Stomach (tissue), 9 donors: ENCODE results near the gene CTNND2. TPM values are rescaled to one million over a fixed set of nuclear protein-coding genes. Genes with fewer than 3 reads are reported as not detected.

Source experiments
- DNase-seq, 2 donors: peaks; one replicate each; pipeline versions ENCODE4 v3.0.0 to v3.0.0-alpha.2; 2013 to 2019
- H3K27ac ChIP-seq, 5 donors: fragments of 200-600 bp in 4 of 5; sonication (generic) in 4 of 5; one replicate each; pipeline ENCODE4 v1.5.1; 2013 to 2019; ENCODE audit warnings: mild to moderate bottlenecking in 1 of 5, moderate library complexity in 1 of 5
- H3K27me3 ChIP-seq, 3 donors: fragments of 200-600 bp; sonication (generic); one replicate each; pipeline ENCODE4 v1.5.1; 2017 to 2019; ENCODE audit warnings: mixed run types in 1 of 3
- H3K36me3 ChIP-seq, 4 donors: fragments of 200-600 bp; sonication (generic); 1 replicate in 3 of 4; 2 replicates in 1 of 4; pipeline ENCODE4 v1.5.1; 2016 to 2019
- H3K4me1 ChIP-seq, 4 donors: fragments of 200-600 bp; sonication (generic); one replicate each; pipeline ENCODE4 v1.5.1; 2016 to 2019
- H3K4me3 ChIP-seq, 4 donors: fragments of 200-600 bp; sonication (generic) in 3 of 4; one replicate each; pipeline ENCODE4 v1.5.1; 2016 to 2019; ENCODE audit warnings: mild to moderate bottlenecking in 1 of 4
- H3K9me3 ChIP-seq, 4 donors: fragments of 200-600 bp; sonication (generic); one replicate each; pipeline ENCODE4 v1.5.1; 2016 to 2019
- EP300 ChIP-seq: sonication (generic); formaldehyde crosslinking; IDR thresholded peaks from one replicate; pipeline ENCODE4 v1.6.1; 2017; ENCODE audit warnings: antibody characterized with exemption
- POLR2A ChIP-seq, 4 donors: fragments of 450-650 bp; IDR thresholded peaks; one replicate each; pipeline ENCODE4 v1.6.1; 2016; ENCODE audit warnings: antibody characterized with exemption in 4 of 4, control low read depth in 2 of 4, mild to moderate bottlenecking in 1 of 4, moderate library complexity in 1 of 4
- POLR2AphosphoS5 ChIP-seq, 3 donors: sonication (generic); formaldehyde crosslinking; IDR thresholded peaks; one replicate each; pipeline ENCODE4 v1.6.1; 2016; ENCODE audit warnings: antibody characterized with exemption in 3 of 3
- WGBS, 5 donors: extraction: QIAGEN DNeasy Blood & Tissue Kit in 3 of 5; methylation state at CpG; one replicate each; pipeline versions ENCODE4 v1.1.5 to v1.1.7; 2013 to 2018; 5-methylcytosine and 5-hydroxymethylcytosine counted together
- intact Hi-C: fragments of 100-400 bp; cut with DNase I; formaldehyde crosslinking; loops from one replicate; pipeline ENCODE4 v1.15.1; 2023; ENCODE audit warnings: low total_unique reads
- polyA plus RNA-seq, 3 donors: library from polyadenylated mRNA; stranded (reverse); fragments of 200-250 nt; gene quantifications; one replicate each; pipeline ENCODE4 v1.2.3, GENCODE V29; 2013
- total RNA-seq, 5 donors: library from RNA; depleted of rRNA; stranded (reverse); fragments of >200 nt; gene quantifications; one replicate each; pipeline versions ENCODE4 v1.1.0 to v1.2.3, GENCODE V29; 2014 to 2016
- TF ChIP-seq, protein P1 (sequence below), 7 experiments: fragments of 450-650 bp in 4 of 7; fragments of 200-600 bp in 3 of 7; sonication (generic) in 3 of 7; IDR thresholded peaks; one replicate each; pipeline ENCODE4 v1.5.1; 2016 to 2019; ENCODE audit warnings: antibody characterized with exemption in 7 of 7, control low read depth in 2 of 7, mild to moderate bottlenecking in 1 of 7
- donor health status: healthy with polysubstance abuse.
- donor health status: Bipolar disorder and iron deficiency.
- donor health status: healthy.

The CTNND2 gene
- total and polyA plus RNA-seq, 8 donors, result 0.29 to 3.4 (median 2.0) TPM; not detected in 2

- Histone ChIP-seq H3K36me3 (no peaks in the 10 kb centered on the region), H3K9me3 (no peaks in the 10 kb centered on the region), H3K4me3 (no peak overlapping the region), H3K4me1 (peaks cover 0 to 16% (median 5%) of the 10 kb centered on the region in 4 donors), H3K27me3 (no peaks in the 10 kb centered on the region), H3K27ac (no peak overlapping the region)
- WGBS, 5 donors, result 88 to 92% (median 90%) methylated on average over 5 of the region's 5 CpGs
- TF ChIP-seq EP300, result no peak
- no peak for TF ChIP-seq POLR2A (IDR thresholded peaks at IDR 0.05)
- no peak for TF ChIP-seq POLR2AphosphoS5 (IDR thresholded peaks at IDR 0.05)
- TF ChIP-seq, protein P1, sequence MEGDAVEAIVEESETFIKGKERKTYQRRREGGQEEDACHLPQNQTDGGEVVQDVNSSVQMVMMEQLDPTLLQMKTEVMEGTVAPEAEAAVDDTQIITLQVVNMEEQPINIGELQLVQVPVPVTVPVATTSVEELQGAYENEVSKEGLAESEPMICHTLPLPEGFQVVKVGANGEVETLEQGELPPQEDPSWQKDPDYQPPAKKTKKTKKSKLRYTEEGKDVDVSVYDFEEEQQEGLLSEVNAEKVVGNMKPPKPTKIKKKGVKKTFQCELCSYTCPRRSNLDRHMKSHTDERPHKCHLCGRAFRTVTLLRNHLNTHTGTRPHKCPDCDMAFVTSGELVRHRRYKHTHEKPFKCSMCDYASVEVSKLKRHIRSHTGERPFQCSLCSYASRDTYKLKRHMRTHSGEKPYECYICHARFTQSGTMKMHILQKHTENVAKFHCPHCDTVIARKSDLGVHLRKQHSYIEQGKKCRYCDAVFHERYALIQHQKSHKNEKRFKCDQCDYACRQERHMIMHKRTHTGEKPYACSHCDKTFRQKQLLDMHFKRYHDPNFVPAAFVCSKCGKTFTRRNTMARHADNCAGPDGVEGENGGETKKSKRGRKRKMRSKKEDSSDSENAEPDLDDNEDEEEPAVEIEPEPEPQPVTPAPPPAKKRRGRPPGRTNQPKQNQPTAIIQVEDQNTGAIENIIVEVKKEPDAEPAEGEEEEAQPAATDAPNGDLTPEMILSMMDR (IDR thresholded peaks at IDR 0.05), result no peak
- no peak for DNase-seq
- intact Hi-C loops, result no loop called here
These were observed 304.7 kb downstream of the CTNND2 start for GRCh38 chr5:11599499-11599898.

GRCh38 chr5:11596657-11597071, 307.6 kb downstream of the CTNND2 start:
- DNase-seq, result peak in 1 of 2 donors; percentile 67
- TF ChIP-seq, protein P1 (IDR thresholded peaks at IDR 0.05), result no peak
- TF ChIP-seq EP300, result no peak
- no peak for TF ChIP-seq POLR2A (IDR thresholded peaks at IDR 0.05)
- peak in 1 of 3 donors; percentile 30 for TF ChIP-seq POLR2AphosphoS5 (IDR thresholded peaks at IDR 0.05)
- Histone ChIP-seq H3K4me3 (no peak overlapping the region), H3K27ac (no peak overlapping the region), H3K36me3 (no peaks in the 10 kb centered on the region), H3K4me1 (peaks cover 0 to 16% (median 5%) of the 10 kb centered on the region in 4 donors), H3K9me3 (no peaks in the 10 kb centered on the region), H3K27me3 (no peaks in the 10 kb centered on the region)
- WGBS, 5 donors, result 29 to 56% (median 48%) methylated on average over 5 of the region's 5 CpGs
- intact Hi-C loops, result no loop called here

- Histone ChIP-seq H3K27me3 (no peaks in the 10 kb centered on the region), H3K4me3 (no peak overlapping the region), H3K4me1 (peaks cover 0 to 16% (median 5%) of the 10 kb centered on the region in 4 donors), H3K36me3 (no peaks in the 10 kb centered on the region), H3K9me3 (no peaks in the 10 kb centered on the region), H3K27ac (no peak overlapping the region)
- intact Hi-C loops, result no loop called here
- TF ChIP-seq EP300, result no peak
- TF ChIP-seq, protein P1 (IDR thresholded peaks at IDR 0.05), result no peak
- TF ChIP-seq POLR2AphosphoS5 (IDR thresholded peaks at IDR 0.05), result no peak
- TF ChIP-seq POLR2A (IDR thresholded peaks at IDR 0.05), result no peak
- DNase-seq, result no peak
- 57 to 84% (median 74%) methylated on average over 1 of the region's 1 CpG for WGBS, 5 donors
These were observed 308.1 kb downstream of the CTNND2 start for GRCh38 chr5:11596185-11596584.

DNA sequence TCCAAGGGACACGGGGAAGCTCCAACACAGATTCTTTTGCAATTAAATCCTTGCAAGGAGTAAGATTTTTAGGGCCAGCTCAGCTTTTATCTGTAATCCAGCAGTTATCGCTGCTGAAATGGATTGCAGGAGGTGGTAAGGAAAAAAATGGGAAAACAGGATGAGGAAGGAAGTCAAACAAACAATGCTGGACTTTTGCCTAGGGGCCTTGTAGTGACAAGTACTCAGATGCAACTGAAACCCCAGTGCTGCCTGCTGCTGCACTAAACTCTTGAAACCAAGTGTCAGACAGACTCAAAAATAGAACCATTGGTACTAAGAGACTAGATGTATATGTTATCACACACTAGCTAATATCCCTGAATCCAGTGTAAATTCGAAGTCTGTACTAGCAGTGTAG, 309.2 kb downstream of the CTNND2 start:
- DNase-seq, result peak in 1 of 2 donors; percentile 25
- 41 to 49% (median 48%) methylated on average over 3 of the region's 3 CpGs for WGBS, 5 donors
- Histone ChIP-seq H3K27me3 (no peaks in the 10 kb centered on the region), H3K27ac (no peak overlapping the region), H3K36me3 (no peaks in the 10 kb centered on the region), H3K4me1 (peaks cover 0 to 16% (median 5%) of the 10 kb centered on the region in 4 donors), H3K4me3 (no peak overlapping the region), H3K9me3 (peaks cover 0 to 6% (median 0%) of the 10 kb centered on the region in 4 donors)
- intact Hi-C loops, result no loop called here
- TF ChIP-seq POLR2AphosphoS5 (IDR thresholded peaks at IDR 0.05) (no peak), POLR2A (IDR thresholded peaks at IDR 0.05) (no peak), EP300 (no peak)
- TF ChIP-seq, protein P1 (IDR thresholded peaks at IDR 0.05), result no peak
